Mesenchymal stem cell (in vitro differentiated cells and primary cell): Measurements from ENCODE around the gene AP1B1.

ENCODE experiments used
- DNase-seq: peaks from one replicate; pipeline ENCODE4 v3.0.0-alpha.2; 2013
- H2AFZ ChIP-seq: one replicate; pipeline ENCODE4 v1.6.1; 2013; ENCODE audit warnings: low read depth, mild to moderate bottlenecking, control low read depth, inconsistent platforms, low read length, moderate library complexity
- H2AK5ac ChIP-seq: 2 replicates; pipeline ENCODE4 v1.6.1; 2013; ENCODE audit warnings: low read length, moderate library complexity, mild to moderate bottlenecking, inconsistent platforms; ENCODE audit not compliant: severe bottlenecking
- H2BK120ac ChIP-seq: one replicate; pipeline ENCODE4 v1.6.1; 2013; ENCODE audit warnings: low read depth, mild to moderate bottlenecking, inconsistent platforms, low read length, moderate library complexity
- H2BK12ac ChIP-seq, 2 experiments: one replicate each; pipeline ENCODE4 v1.6.1; 2013; ENCODE audit warnings: inconsistent platforms in 2 of 2, low read length in 2 of 2, mild to moderate bottlenecking in 2 of 2, moderate library complexity in 2 of 2, control low read depth in 1 of 2
- H2BK15ac ChIP-seq: one replicate; pipeline ENCODE4 v1.6.1; 2013; ENCODE audit warnings: mild to moderate bottlenecking, low read depth, inconsistent platforms; ENCODE audit not compliant: poor library complexity, severe bottlenecking
- H2BK5ac ChIP-seq: 2 replicates; pipeline ENCODE4 v1.6.1; 2013; ENCODE audit warnings: low read depth, mild to moderate bottlenecking, low read length, control low read depth, inconsistent platforms; ENCODE audit not compliant: poor library complexity, severe bottlenecking
- H3K14ac ChIP-seq, 2 experiments: one replicate each; pipeline ENCODE4 v1.6.1; 2013; ENCODE audit warnings: inconsistent platforms in 2 of 2, low read length in 2 of 2, control low read depth in 1 of 2, mild to moderate bottlenecking in 1 of 2, moderate library complexity in 1 of 2
- H3K18ac ChIP-seq, 2 experiments: one replicate each; pipeline ENCODE4 v1.6.1; 2013; ENCODE audit warnings: inconsistent platforms in 2 of 2, low read length in 2 of 2, control low read depth in 1 of 2, low read depth in 1 of 2, mild to moderate bottlenecking in 1 of 2
- H3K23ac ChIP-seq, 2 experiments: one replicate each; pipeline ENCODE4 v1.6.1; 2013; ENCODE audit warnings: inconsistent platforms in 2 of 2, low read length in 2 of 2, mild to moderate bottlenecking in 2 of 2, moderate library complexity in 2 of 2, control low read depth in 1 of 2
- H3K27ac ChIP-seq: 2 replicates; pipeline ENCODE4 v1.5.1; 2013; ENCODE audit warnings: mild to moderate bottlenecking, moderate library complexity, low read length, control low read depth, inconsistent platforms; ENCODE audit not compliant: poor library complexity, severe bottlenecking
- H3K27me3 ChIP-seq, 2 experiments: 2 replicates each; pipeline versions ENCODE4 v1.6.1 to v1.7.0; 2013; ENCODE audit warnings: low read length in 2 of 2, mild to moderate bottlenecking in 2 of 2, moderate library complexity in 2 of 2, control low read depth in 1 of 2, inconsistent platforms in 1 of 2; ENCODE audit not compliant: control insufficient read depth in 1 of 2, insufficient read depth in 1 of 2
- H3K36me3 ChIP-seq, 2 experiments: 2 replicates each; pipeline versions ENCODE4 v1.6.1 to v1.7.0; 2013; ENCODE audit warnings: low read length in 2 of 2, control low read depth in 1 of 2, inconsistent platforms in 1 of 2, low read depth in 1 of 2, mild to moderate bottlenecking in 1 of 2; ENCODE audit not compliant: insufficient read depth in 2 of 2, control insufficient read depth in 1 of 2
- H3K4ac ChIP-seq, 2 experiments: one replicate each; pipeline ENCODE4 v1.6.1; 2013; ENCODE audit warnings: inconsistent platforms in 2 of 2, low read length in 2 of 2, mild to moderate bottlenecking in 2 of 2, moderate library complexity in 2 of 2, control low read depth in 1 of 2, low read depth in 1 of 2
- H3K4me1 ChIP-seq: 2 replicates; pipeline ENCODE4 v1.6.1; 2013; ENCODE audit warnings: low read depth, low read length, control low read depth; ENCODE audit not compliant: control insufficient read depth, insufficient read depth
- H3K4me2 ChIP-seq: 2 replicates; pipeline ENCODE4 v1.6.1; 2013; ENCODE audit warnings: low read length, mild to moderate bottlenecking, inconsistent platforms; ENCODE audit not compliant: poor library complexity, severe bottlenecking
- H3K4me3 ChIP-seq, 2 experiments: 2 replicates each; pipeline versions ENCODE4 v1.5.1 to v1.7.0; 2013; ENCODE audit warnings: low read length in 2 of 2, mild to moderate bottlenecking in 2 of 2, control low read depth in 1 of 2, low read depth in 1 of 2; ENCODE audit not compliant: insufficient read depth in 1 of 2
- H3K79me1 ChIP-seq: replicated peaks from 2 replicates; pipeline ENCODE4 v1.6.1; 2013; ENCODE audit warnings: mild to moderate bottlenecking, control low read depth, low read length, inconsistent platforms; ENCODE audit not compliant: poor library complexity, severe bottlenecking
- H3K9ac ChIP-seq: 2 replicates; pipeline ENCODE4 v1.7.0; 2013; ENCODE audit warnings: mild to moderate bottlenecking, low read length, moderate library complexity
- H3K9me3 ChIP-seq: 2 replicates; pipeline ENCODE4 v1.7.0; 2013; ENCODE audit warnings: mild to moderate bottlenecking, low read length; ENCODE audit not compliant: control insufficient read depth
- H4K8ac ChIP-seq: one replicate; pipeline ENCODE4 v1.6.1; 2013; ENCODE audit warnings: inconsistent platforms, mild to moderate bottlenecking, low read length, moderate library complexity
- H4K91ac ChIP-seq: one replicate; pipeline ENCODE4 v1.6.1; 2013; ENCODE audit warnings: mild to moderate bottlenecking, low read length, inconsistent platforms
- WGBS: methylation state at CpG from one replicate; pipeline ENCODE4 v1.1.7; 2013; ENCODE audit warnings: mixed read lengths; 5-methylcytosine and 5-hydroxymethylcytosine counted together

AP1B1 gene

DNA sequence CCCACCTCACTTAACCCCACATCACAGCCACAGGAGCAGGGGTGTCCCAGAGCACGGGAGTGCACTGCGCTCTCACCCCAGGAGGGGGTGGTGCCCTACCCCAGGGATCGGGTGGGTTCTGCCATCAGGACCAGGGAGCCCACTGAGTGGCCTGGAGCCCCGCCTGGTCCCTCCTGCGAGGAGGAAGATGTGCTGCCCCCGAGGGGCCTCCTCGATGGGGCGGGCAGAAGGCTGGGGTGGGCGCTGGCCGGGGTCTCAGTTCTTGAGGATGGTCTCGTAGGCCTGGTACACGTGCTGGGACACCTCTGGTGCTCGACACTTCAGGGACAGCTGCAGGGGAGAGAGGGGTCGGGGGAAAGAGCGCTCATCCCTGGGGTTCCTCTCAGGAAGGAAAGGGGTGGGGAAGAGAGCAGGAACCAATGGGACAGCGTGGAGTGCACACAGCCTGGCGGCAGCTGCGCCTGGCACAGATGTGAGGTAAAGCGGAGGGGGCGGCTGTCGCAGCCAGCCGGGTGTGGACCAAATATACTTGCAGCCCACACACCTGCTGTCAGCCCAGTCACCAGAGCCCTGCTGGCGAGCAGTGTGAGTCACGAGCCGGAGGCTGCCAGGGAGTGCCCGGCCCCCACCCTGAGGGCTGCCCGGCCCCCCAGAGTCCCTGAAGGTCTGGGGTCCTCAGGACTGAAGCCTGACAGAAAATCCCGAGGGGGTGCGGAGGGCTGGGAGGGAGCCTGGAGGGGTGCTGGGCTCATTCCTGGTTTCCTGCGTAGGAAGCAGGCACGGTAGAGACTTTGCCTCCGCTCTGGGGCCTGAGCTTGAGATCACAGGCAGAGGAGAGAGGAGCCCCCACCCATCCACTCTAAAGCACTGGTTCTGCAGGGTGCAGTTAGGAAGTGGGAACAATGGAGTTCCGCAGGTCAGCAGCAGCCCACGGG lies 59.5 kb downstream of the AP1B1 start:
- Histone ChIP-seq H3K4me3 (no peak overlapping the region), H3K9me3 (no peaks in the 10 kb centered on the region), H3K23ac (no peak overlapping the region), H3K9ac (no peak overlapping the region), H3K4me2 (no peak overlapping the region), H2BK12ac (no peak overlapping the region), H2AK5ac (no peak overlapping the region), H2BK120ac (no peak overlapping the region), H2AFZ (no peak overlapping the region), H3K4ac (no peak overlapping the region), H3K36me3 (peaks cover 29 to 80% of the 10 kb centered on the region in 2 experiments), H4K8ac (no peak overlapping the region), H4K91ac (no peak overlapping the region), H3K79me1 (no peaks in the 10 kb centered on the region), H2BK5ac (no peak overlapping the region), H3K18ac (no peak overlapping the region), H2BK15ac (peak overlapping the region; percentile 44), H3K4me1 (peaks cover 32% of the 10 kb centered on the region), H3K27ac (no peak overlapping the region), H3K27me3 (no peaks in the 10 kb centered on the region), H3K14ac (no peak overlapping the region)
- DNase-seq = no peak
- 91% methylated on average over 26 of the region's 34 CpGs for WGBS

DNA sequence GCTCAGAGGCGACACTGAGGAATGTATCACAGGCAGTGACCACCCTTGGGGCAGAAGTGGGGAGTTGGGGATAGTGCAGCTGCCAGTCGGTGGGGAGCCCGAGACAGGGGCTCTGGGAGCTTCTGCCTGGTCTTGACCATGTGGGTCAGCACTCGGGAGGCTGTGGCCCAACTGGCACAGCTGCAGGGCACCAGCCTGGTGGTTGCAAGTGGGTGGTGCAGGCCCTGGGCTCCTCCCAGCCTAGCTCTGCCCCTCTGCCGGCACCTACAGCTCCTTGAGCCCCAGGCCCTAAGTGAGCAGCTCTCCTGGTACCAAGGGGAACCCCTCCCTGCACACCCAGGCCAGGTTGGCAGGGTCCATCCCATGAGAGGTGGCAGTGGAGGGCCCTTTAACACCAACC lies 60.3 kb downstream of the AP1B1 start:
- Histone ChIP-seq H2BK15ac (no peak overlapping the region), H4K91ac (no peak overlapping the region), H2BK12ac (no peak overlapping the region), H3K23ac (no peak overlapping the region), H3K36me3 (peaks cover 29 to 72% of the 10 kb centered on the region in 2 experiments), H3K4me1 (peaks cover 32% of the 10 kb centered on the region), H3K27ac (no peak overlapping the region), H2BK5ac (no peak overlapping the region), H4K8ac (no peak overlapping the region), H2BK120ac (no peak overlapping the region), H2AK5ac (no peak overlapping the region), H3K9me3 (no peaks in the 10 kb centered on the region), H3K4me2 (no peak overlapping the region), H3K9ac (no peak overlapping the region), H3K4me3 (no peak overlapping the region), H3K27me3 (no peaks in the 10 kb centered on the region), H3K4ac (no peak overlapping the region), H2AFZ (no peak overlapping the region), H3K79me1 (no peaks in the 10 kb centered on the region), H3K14ac (no peak overlapping the region), H3K18ac (no peak overlapping the region)
- DNase-seq = no peak
- WGBS = 97% methylated on average over 4 of the region's 5 CpGs

DNA sequence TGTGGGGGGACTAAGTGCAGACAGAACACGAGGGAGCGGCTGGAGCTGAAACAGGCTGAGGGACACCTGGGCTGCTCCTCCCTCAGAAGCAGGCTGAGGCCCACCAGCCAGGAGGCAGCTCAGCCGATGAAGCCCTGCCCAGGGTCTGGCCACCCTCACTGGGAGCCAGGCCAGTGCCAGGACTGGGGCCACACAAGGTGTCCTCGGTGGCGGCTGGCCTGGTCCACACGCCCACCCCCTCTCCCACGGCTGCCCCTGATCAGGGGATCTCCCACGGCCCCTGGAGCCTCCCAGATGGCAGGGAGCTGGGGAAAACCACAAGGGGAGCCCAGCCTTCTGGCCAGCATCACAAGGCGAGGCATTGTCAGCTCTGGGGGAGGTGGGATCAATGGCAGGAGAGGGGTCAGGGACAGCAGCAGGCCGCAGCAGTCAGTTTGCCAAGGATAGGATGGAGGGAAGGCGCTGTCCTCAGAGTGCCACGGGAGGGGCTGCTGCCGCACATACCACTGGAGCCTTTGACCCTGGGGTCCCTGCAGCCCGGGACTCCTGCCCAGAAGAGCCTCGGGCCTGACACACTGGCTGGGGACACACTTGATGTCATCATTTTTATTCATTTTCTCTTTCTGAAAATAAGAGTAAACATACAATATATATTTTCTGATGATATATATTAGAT lies 61.1 kb downstream of the AP1B1 start:
- H3K4me2 ChIP-seq = no peak overlapping the region
- H3K14ac ChIP-seq = no peak overlapping the region
- no peak overlapping the region for H4K8ac ChIP-seq
- no peaks in the 10 kb centered on the region for H3K27me3 ChIP-seq
- no peaks in the 10 kb centered on the region for H3K9me3 ChIP-seq
- no peak for DNase-seq
- H3K4me3 ChIP-seq = no peak overlapping the region
- peaks cover 32% of the 10 kb centered on the region for H3K4me1 ChIP-seq
- H3K18ac ChIP-seq = no peak overlapping the region
- no peak overlapping the region for H3K23ac ChIP-seq
- no peaks in the 10 kb centered on the region for H3K79me1 ChIP-seq
- no peak overlapping the region for H2AFZ ChIP-seq
- no peak overlapping the region for H2BK5ac ChIP-seq
- no peak overlapping the region for H3K9ac ChIP-seq
- H2BK120ac ChIP-seq = no peak overlapping the region
- H3K36me3 ChIP-seq = peaks cover 29 to 64% of the 10 kb centered on the region in 2 experiments
- H3K4ac ChIP-seq = no peak overlapping the region
- WGBS = 94% methylated on average over 13 of the region's 15 CpGs
- H2BK12ac ChIP-seq = no peak overlapping the region
- H3K27ac ChIP-seq = no peak overlapping the region
- no peak overlapping the region for H2BK15ac ChIP-seq
- no peak overlapping the region for H2AK5ac ChIP-seq
- H4K91ac ChIP-seq = no peak overlapping the region

DNA sequence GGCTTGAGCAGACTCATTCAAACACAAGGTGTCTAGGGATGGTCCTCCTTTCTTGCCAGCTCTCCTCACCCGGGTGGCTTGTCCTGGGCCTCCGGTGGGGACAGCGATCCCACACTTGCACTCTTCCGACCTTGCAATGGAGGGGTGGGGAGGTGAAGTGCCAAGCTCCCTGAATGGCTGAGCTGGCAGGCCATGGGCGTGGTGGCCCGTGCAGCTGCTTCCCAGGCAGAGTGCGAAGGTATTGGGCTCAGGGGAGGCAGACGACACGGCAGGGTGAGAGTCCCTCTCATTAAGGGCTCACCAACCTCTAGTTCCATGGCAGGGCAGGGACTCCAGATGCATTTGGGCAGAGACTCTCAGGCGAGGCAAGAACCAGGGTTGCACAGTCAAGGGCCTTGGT lies 61.9 kb downstream of the AP1B1 start:
- Histone ChIP-seq H3K18ac (no peak overlapping the region), H3K14ac (no peak overlapping the region), H2BK12ac (no peak overlapping the region), H4K91ac (no peak overlapping the region), H3K4me3 (no peak overlapping the region), H3K9ac (no peak overlapping the region), H3K27me3 (no peaks in the 10 kb centered on the region), H3K9me3 (no peaks in the 10 kb centered on the region), H2BK120ac (no peak overlapping the region), H3K23ac (no peak overlapping the region), H3K4me1 (peaks cover 26% of the 10 kb centered on the region), H2AK5ac (no peak overlapping the region), H3K4me2 (no peak overlapping the region), H2BK15ac (no peak overlapping the region), H2BK5ac (no peak overlapping the region), H3K4ac (no peak overlapping the region), H3K36me3 (peaks cover 29 to 57% of the 10 kb centered on the region in 2 experiments), H3K79me1 (no peaks in the 10 kb centered on the region), H2AFZ (no peak overlapping the region), H4K8ac (no peak overlapping the region), H3K27ac (no peak overlapping the region)
- 92% methylated on average over 10 of the region's 10 CpGs for WGBS
- no peak for DNase-seq
